Stomach (tissue), 9 donors: ENCODE results near the gene RHAG. TPM values are rescaled to one million over a fixed set of nuclear protein-coding genes. Genes with fewer than 3 reads are reported as not detected.
A peak's percentile ranks its signal among the peaks of the same experiment; 100 is the strongest.

ENCODE experiments used
- DNase-seq, 2 donors: peaks; one replicate each; pipeline versions ENCODE4 v3.0.0 to v3.0.0-alpha.2; 2013 to 2019
- H3K27ac ChIP-seq, 5 donors: fragments of 200-600 bp in 4 of 5; sonication (generic) in 4 of 5; one replicate each; pipeline ENCODE4 v1.5.1; 2013 to 2019; ENCODE audit warnings: mild to moderate bottlenecking in 1 of 5, moderate library complexity in 1 of 5
- H3K27me3 ChIP-seq, 3 donors: fragments of 200-600 bp; sonication (generic); one replicate each; pipeline ENCODE4 v1.5.1; 2017 to 2019; ENCODE audit warnings: mixed run types in 1 of 3
- H3K36me3 ChIP-seq, 4 donors: fragments of 200-600 bp; sonication (generic); 1 replicate in 3 of 4; 2 replicates in 1 of 4; pipeline ENCODE4 v1.5.1; 2016 to 2019
- H3K4me1 ChIP-seq, 4 donors: fragments of 200-600 bp; sonication (generic); one replicate each; pipeline ENCODE4 v1.5.1; 2016 to 2019
- H3K4me3 ChIP-seq, 4 donors: fragments of 200-600 bp; sonication (generic) in 3 of 4; one replicate each; pipeline ENCODE4 v1.5.1; 2016 to 2019; ENCODE audit warnings: mild to moderate bottlenecking in 1 of 4
- H3K9me3 ChIP-seq, 4 donors: fragments of 200-600 bp; sonication (generic); one replicate each; pipeline ENCODE4 v1.5.1; 2016 to 2019
- EP300 ChIP-seq: sonication (generic); formaldehyde crosslinking; IDR thresholded peaks from one replicate; pipeline ENCODE4 v1.6.1; 2017; ENCODE audit warnings: antibody characterized with exemption
- POLR2A ChIP-seq, 4 donors: fragments of 450-650 bp; IDR thresholded peaks; one replicate each; pipeline ENCODE4 v1.6.1; 2016; ENCODE audit warnings: antibody characterized with exemption in 4 of 4, control low read depth in 2 of 4, mild to moderate bottlenecking in 1 of 4, moderate library complexity in 1 of 4
- POLR2AphosphoS5 ChIP-seq, 3 donors: sonication (generic); formaldehyde crosslinking; IDR thresholded peaks; one replicate each; pipeline ENCODE4 v1.6.1; 2016; ENCODE audit warnings: antibody characterized with exemption in 3 of 3
- WGBS, 5 donors: extraction: QIAGEN DNeasy Blood & Tissue Kit in 3 of 5; methylation state at CpG; one replicate each; pipeline versions ENCODE4 v1.1.5 to v1.1.7; 2013 to 2018; 5-methylcytosine and 5-hydroxymethylcytosine counted together
- intact Hi-C: fragments of 100-400 bp; cut with DNase I; formaldehyde crosslinking; loops from one replicate; pipeline ENCODE4 v1.15.1; 2023; ENCODE audit warnings: low total_unique reads
- polyA plus RNA-seq, 3 donors: library from polyadenylated mRNA; stranded (reverse); fragments of 200-250 nt; gene quantifications; one replicate each; pipeline ENCODE4 v1.2.3, GENCODE V29; 2013
- total RNA-seq, 5 donors: library from RNA; depleted of rRNA; stranded (reverse); fragments of >200 nt; gene quantifications; one replicate each; pipeline versions ENCODE4 v1.1.0 to v1.2.3, GENCODE V29; 2014 to 2016
- TF ChIP-seq, protein P1 (sequence below), 7 experiments: fragments of 450-650 bp in 4 of 7; fragments of 200-600 bp in 3 of 7; sonication (generic) in 3 of 7; IDR thresholded peaks; one replicate each; pipeline ENCODE4 v1.5.1; 2016 to 2019; ENCODE audit warnings: antibody characterized with exemption in 7 of 7, control low read depth in 2 of 7, mild to moderate bottlenecking in 1 of 7
- donor health status: healthy with polysubstance abuse.
- donor health status: Bipolar disorder and iron deficiency.
- donor health status: healthy.

RHAG gene
- total and polyA plus RNA-seq, 8 donors: 0.08 to 0.92 (median 0.31) TPM; not detected in 4

DNA sequence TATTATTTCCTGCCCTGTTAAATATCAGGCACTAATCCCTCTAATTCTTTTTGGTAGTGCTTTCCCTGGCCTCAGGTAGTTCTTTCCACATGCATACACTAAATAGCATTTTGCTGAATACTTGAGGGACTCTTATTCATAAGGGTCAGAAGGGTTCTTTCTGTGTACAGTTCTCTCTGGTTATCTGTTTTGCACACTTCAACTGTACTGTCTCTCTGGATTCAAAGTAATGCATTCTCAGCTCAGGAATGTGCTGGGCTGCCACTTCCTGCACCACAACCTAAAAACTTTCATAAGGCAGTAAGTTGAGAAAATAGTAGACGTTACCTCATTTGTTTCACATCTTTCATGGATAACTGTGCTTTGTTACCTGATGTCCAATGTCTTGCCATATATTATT lies 54.1 kb downstream of the RHAG start:
- no peak for DNase-seq
- Histone ChIP-seq H3K4me1 (no peaks in the 10 kb centered on the region), H3K9me3 (no peaks in the 10 kb centered on the region), H3K27ac (no peak overlapping the region), H3K36me3 (no peaks in the 10 kb centered on the region), H3K4me3 (no peak overlapping the region), H3K27me3 (no peaks in the 10 kb centered on the region)
- TF ChIP-seq EP300 (no peak), POLR2A (IDR thresholded peaks at IDR 0.05) (no peak), POLR2AphosphoS5 (IDR thresholded peaks at IDR 0.05) (no peak)
- TF ChIP-seq, protein P1, sequence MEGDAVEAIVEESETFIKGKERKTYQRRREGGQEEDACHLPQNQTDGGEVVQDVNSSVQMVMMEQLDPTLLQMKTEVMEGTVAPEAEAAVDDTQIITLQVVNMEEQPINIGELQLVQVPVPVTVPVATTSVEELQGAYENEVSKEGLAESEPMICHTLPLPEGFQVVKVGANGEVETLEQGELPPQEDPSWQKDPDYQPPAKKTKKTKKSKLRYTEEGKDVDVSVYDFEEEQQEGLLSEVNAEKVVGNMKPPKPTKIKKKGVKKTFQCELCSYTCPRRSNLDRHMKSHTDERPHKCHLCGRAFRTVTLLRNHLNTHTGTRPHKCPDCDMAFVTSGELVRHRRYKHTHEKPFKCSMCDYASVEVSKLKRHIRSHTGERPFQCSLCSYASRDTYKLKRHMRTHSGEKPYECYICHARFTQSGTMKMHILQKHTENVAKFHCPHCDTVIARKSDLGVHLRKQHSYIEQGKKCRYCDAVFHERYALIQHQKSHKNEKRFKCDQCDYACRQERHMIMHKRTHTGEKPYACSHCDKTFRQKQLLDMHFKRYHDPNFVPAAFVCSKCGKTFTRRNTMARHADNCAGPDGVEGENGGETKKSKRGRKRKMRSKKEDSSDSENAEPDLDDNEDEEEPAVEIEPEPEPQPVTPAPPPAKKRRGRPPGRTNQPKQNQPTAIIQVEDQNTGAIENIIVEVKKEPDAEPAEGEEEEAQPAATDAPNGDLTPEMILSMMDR (IDR thresholded peaks at IDR 0.05): no peak
- 64 to 77% (median 67%) methylated on average over 1 of the region's 1 CpG for WGBS, 5 donors
- intact Hi-C loops: no loop called here

DNA sequence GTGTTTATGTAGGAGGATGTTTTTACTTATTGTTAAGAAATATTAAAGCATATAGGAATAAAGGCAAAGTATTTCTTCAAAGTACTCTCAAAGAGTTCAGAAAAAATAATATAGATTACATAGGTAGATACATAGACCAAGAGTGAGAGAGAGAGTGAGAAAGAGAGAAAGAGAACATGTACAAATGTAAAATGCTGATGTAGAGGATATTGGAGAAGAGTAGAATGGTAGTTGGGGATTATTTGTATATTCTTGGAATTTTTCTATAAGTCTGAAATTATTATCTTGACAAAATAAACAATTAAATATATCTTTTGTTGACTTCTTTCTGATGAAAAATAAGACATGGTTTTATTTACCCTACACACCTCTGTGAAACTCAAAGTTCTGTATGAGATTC lies 57.0 kb downstream of the RHAG start:
- intact Hi-C loops: no loop called here
- H3K9me3 ChIP-seq: no peaks in the 10 kb centered on the region
- H3K4me1 ChIP-seq: no peaks in the 10 kb centered on the region
- no peak overlapping the region for H3K27ac ChIP-seq
- TF ChIP-seq POLR2A (IDR thresholded peaks at IDR 0.05): no peak
- no peak for TF ChIP-seq POLR2AphosphoS5 (IDR thresholded peaks at IDR 0.05)
- TF ChIP-seq EP300: no peak
- TF ChIP-seq, protein P1 (IDR thresholded peaks at IDR 0.05): no peak
- H3K36me3 ChIP-seq: no peaks in the 10 kb centered on the region
- H3K4me3 ChIP-seq: no peak overlapping the region
- no peaks in the 10 kb centered on the region for H3K27me3 ChIP-seq
- DNase-seq: no peak

DNA sequence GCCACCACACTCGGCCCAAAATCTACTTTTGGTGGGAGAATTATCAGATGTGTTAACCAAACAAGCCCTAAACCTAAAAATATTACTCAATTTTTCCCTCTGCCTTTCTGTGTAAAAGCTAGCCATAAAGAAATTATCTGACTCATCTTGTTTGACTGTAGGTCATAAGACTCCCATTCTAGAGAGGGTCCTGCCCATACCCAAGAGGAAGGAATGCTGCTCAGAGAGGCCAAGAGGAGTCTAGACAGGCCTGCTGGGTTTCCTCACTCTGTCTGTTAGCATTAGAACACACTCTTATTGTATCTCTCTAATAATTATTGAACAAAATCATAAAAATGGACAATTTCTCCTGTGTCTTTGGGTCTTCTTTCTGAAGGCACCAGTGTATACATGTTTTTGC lies 60.0 kb downstream of the RHAG start:
- intact Hi-C loops: no loop called here
- Histone ChIP-seq H3K36me3 (no peaks in the 10 kb centered on the region), H3K4me1 (peaks cover 0 to under 1% (median 0%) of the 10 kb centered on the region in 4 donors), H3K27me3 (no peaks in the 10 kb centered on the region), H3K9me3 (no peaks in the 10 kb centered on the region), H3K4me3 (no peak overlapping the region), H3K27ac (no peak overlapping the region)
- 72 to 98% (median 88%) methylated on average over 1 of the region's 1 CpG for WGBS, 5 donors
- TF ChIP-seq EP300 (no peak), POLR2AphosphoS5 (IDR thresholded peaks at IDR 0.05) (no peak), POLR2A (IDR thresholded peaks at IDR 0.05) (no peak)
- TF ChIP-seq, protein P1 (IDR thresholded peaks at IDR 0.05): no peak
- DNase-seq: no peak

DNA sequence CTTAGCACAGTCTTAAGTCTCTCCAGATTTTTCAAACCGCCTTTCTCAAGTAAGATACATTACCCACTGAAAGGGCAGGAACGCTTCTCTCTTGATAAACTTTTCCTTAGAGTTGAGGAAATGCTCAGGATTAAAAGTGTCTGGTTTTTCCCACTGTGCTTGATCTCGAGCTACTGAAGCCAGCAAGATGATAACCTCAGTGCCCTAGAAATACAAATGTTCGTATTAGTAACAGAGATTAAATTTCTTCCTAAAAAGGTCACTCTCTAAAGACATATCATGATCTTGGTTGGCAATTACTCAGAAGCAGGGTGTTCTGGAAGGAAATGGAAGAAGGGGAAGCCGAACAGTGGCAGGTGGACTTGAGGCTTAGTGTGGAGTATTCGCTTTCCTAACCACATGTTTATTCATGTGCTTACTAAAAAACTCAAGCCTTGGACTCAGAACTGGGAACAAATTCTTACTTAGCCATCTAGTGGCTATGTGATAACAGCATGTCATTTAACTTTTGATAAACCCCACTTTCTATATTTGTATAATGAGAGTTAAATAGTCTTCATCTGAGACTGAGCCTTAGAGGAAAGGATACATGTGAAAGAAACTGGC lies 66.1 kb downstream of the RHAG start:
- Histone ChIP-seq H3K27ac (peak overlapping the region in 3 of 5 donors; percentile 7 to 52 (median 20)), H3K27me3 (no peaks in the 10 kb centered on the region), H3K9me3 (no peaks in the 10 kb centered on the region), H3K4me1 (peaks cover 0 to 14% (median 11%) of the 10 kb centered on the region in 4 donors), H3K36me3 (no peaks in the 10 kb centered on the region), H3K4me3 (no peak overlapping the region)
- WGBS, 5 donors: 14 to 29% (median 21%) methylated on average over 6 of the region's 6 CpGs
- TF ChIP-seq, protein P1 (IDR thresholded peaks at IDR 0.05): peak in 1 of 7 experiments; percentile 5
- no peak for TF ChIP-seq POLR2A (IDR thresholded peaks at IDR 0.05)
- peak in 1 of 2 donors; percentile 39 for DNase-seq
- intact Hi-C loops: no loop called here
